Pancreas (tissue), 10 donors: ENCODE measurements around the gene RASSF8. TPM values are rescaled to one million over a fixed set of nuclear protein-coding genes. Genes with fewer than 3 reads are reported as not detected.
A peak's percentile ranks its signal among the peaks of the same experiment; 100 is the strongest.

Experiments used
- ATAC-seq, 4 donors: fragments of 200-7000 bp; cut with Tn5 transposase; one replicate each; pipeline versions ENCODE4 v1.8.0 to v1.9.1; 2020; ENCODE audit warnings: mild to moderate bottlenecking in 4 of 4, moderate library complexity in 4 of 4
- DNase-seq, 6 donors: peaks; one replicate each; pipeline ENCODE4 v3.0.0-alpha.2; 2020
- FAIRE-seq: peaks from 2 replicates; lab custom pipeline; 2012; peaks lifted over from hg19 to GRCh38; lab: Jason Lieb, UNC
- H3K27ac ChIP-seq, 4 donors: fragments of 200-600 bp; sonication (generic); 1 replicate in 3 of 4; 2 replicates in 1 of 4; pipeline versions ENCODE4 v1.5.0 to v1.8.0; 2020
- H3K27me3 ChIP-seq, 4 donors: fragments of 200-600 bp; one replicate each; pipeline ENCODE4 v1.8.0; 2021
- H3K36me3 ChIP-seq, 3 donors: fragments of 200-600 bp; sonication (generic) in 1 of 3; one replicate each; pipeline versions ENCODE4 v1.5.0 to v1.8.0; 2020 to 2021
- H3K4me1 ChIP-seq, 3 donors: fragments of 200-600 bp; one replicate each; pipeline ENCODE4 v1.8.0; 2021
- H3K4me3 ChIP-seq, 4 donors: fragments of 200-600 bp; sonication (generic) in 2 of 4; one replicate each; pipeline versions ENCODE4 v1.5.0 to v1.8.0; 2020 to 2021
- H3K9me3 ChIP-seq, 4 donors: fragments of 200-600 bp; one replicate each; pipeline ENCODE4 v1.8.0; 2021
- CTCF ChIP-seq, 4 donors: fragments of 200-600 bp; sonication (generic) in 3 of 4; IDR thresholded peaks; one replicate each; pipeline versions ENCODE4 v1.5.0 to v1.8.0; 2021; ENCODE audit warnings: antibody characterized with exemption in 4 of 4
- WGBS, 2 donors: extraction: QIAGEN DNeasy Blood & Tissue Kit; methylation state at CpG; one replicate each; pipeline ENCODE4 v1.1.7; 2013; 5-methylcytosine and 5-hydroxymethylcytosine counted together
- intact Hi-C, 3 donors: fragments of 100-400 bp; cut with DNase I; formaldehyde crosslinking; loops; one replicate each; pipeline versions ENCODE4 v1.11.1 to v1.14.2; 2022
- polyA plus RNA-seq, 2 donors: library from polyadenylated mRNA; stranded (reverse); fragments of 200-250 nt; gene quantifications; one replicate each; pipeline ENCODE4 v1.2.3, GENCODE V29; 2013
- total RNA-seq, 6 donors: library from RNA; stranded (reverse); fragmentation: NEBNext Ultra II Directional in 4 of 6; extraction: Animal tissue kit (Norgen Biotek cat#: 25700) in 4 of 6; gene quantifications; one replicate each; pipeline versions ENCODE4 v1.2.1 to v1.2.4, GENCODE V29; 2021 to 2023
- donor health status: healthy with polysubstance abuse.
- donor health status: DM: no; HTN: no; CAD: no; lungs with moderate emphysema.
- donor health status: DM: no; HTN: no; CAD: no.
- donor health status: control.
- donor health status: control.
- donor health status: Bipolar disorder and iron deficiency.
- donor health status: DM: yes; HTN: yes; CAD: no.
- donor health status: DM: no; HTN: no; CAD: no.
- donor health status: DM: no; HTN: no; CAD: no.
- donor health status: DM: yes; HTN: yes; CAD: no.

RASSF8 gene
- total and polyA plus RNA-seq, 8 donors, result 4.3 to 25.0 (median 7.4) TPM

GRCh38 chr12:25975179-25975578 lies 16.7 kb downstream of the RASSF8 start:
- no peak for TF ChIP-seq CTCF (IDR thresholded peaks at IDR 0.05)
- DNase-seq (no peak), FAIRE-seq (no peak), ATAC-seq (no peak)
- Histone ChIP-seq H3K27me3 (no peaks in the 10 kb centered on the region), H3K9me3 (no peaks in the 10 kb centered on the region), H3K27ac (no peak overlapping the region), H3K4me1 (peaks cover 0 to 4% (median 3%) of the 10 kb centered on the region in 3 donors), H3K4me3 (no peak overlapping the region), H3K36me3 (no peaks in the 10 kb centered on the region)
- 89% methylated on average over 3 of the region's 3 CpGs for WGBS, 2 donors
- intact Hi-C loops, result no loop called here

GRCh38 chr12:25975682-25976081 lies 17.2 kb downstream of the RASSF8 start:
- no peak overlapping the region for H3K27ac ChIP-seq
- intact Hi-C loops, result no loop called here
- no peaks in the 10 kb centered on the region for H3K36me3 ChIP-seq
- H3K4me1 ChIP-seq, result peaks cover 0 to 4% (median 3%) of the 10 kb centered on the region in 3 donors
- no peak overlapping the region for H3K4me3 ChIP-seq
- FAIRE-seq (no peak), ATAC-seq (no peak), DNase-seq (no peak)
- H3K9me3 ChIP-seq, result no peaks in the 10 kb centered on the region
- no peaks in the 10 kb centered on the region for H3K27me3 ChIP-seq
- 66 to 92% methylated on average over 2 of the region's 2 CpGs for WGBS, 2 donors
- TF ChIP-seq CTCF (IDR thresholded peaks at IDR 0.05), result no peak

GRCh38 chr12:25976289-25976688 lies 17.8 kb downstream of the RASSF8 start:
- Histone ChIP-seq H3K27ac (no peak overlapping the region), H3K36me3 (no peaks in the 10 kb centered on the region), H3K27me3 (no peaks in the 10 kb centered on the region), H3K4me3 (no peak overlapping the region), H3K4me1 (peaks cover 0 to 4% (median 3%) of the 10 kb centered on the region in 3 donors), H3K9me3 (no peaks in the 10 kb centered on the region)
- WGBS, 2 donors, result 84 to 86% methylated on average over 4 of the region's 4 CpGs
- FAIRE-seq (no peak), DNase-seq (no peak), ATAC-seq (no peak)
- no peak for TF ChIP-seq CTCF (IDR thresholded peaks at IDR 0.05)
- intact Hi-C loops, result no loop called here

- no peak for TF ChIP-seq CTCF (IDR thresholded peaks at IDR 0.05)
- no peaks in the 10 kb centered on the region for H3K9me3 ChIP-seq
- H3K4me1 ChIP-seq, result peaks cover 0 to 12% (median 6%) of the 10 kb centered on the region in 3 donors
- H3K4me3 ChIP-seq, result no peak overlapping the region
- peak in 1 of 4 donors; percentile 25 for ATAC-seq
- H3K27me3 ChIP-seq, result no peaks in the 10 kb centered on the region
- intact Hi-C loops, result no loop called here
- 91 to 93% methylated on average over 5 of the region's 5 CpGs for whole genome bisulfite sequencing, 2 donors
- DNase-seq, result no peak
- no peak overlapping the region for H3K27ac ChIP-seq
- no peaks in the 10 kb centered on the region for H3K36me3 ChIP-seq
- FAIRE-seq, result no peak
Observed at GRCh38 chr12:25977047-25977446, 18.6 kb downstream of the RASSF8 start.

- WGBS, 2 donors, result 58 to 64% methylated on average over 4 of the region's 4 CpGs
- no peak for FAIRE-seq
- Histone ChIP-seq H3K27ac (no peak overlapping the region), H3K9me3 (no peaks in the 10 kb centered on the region), H3K4me3 (no peak overlapping the region), H3K4me1 (peaks cover 0 to 21% (median 6%) of the 10 kb centered on the region in 3 donors), H3K36me3 (no peaks in the 10 kb centered on the region), H3K27me3 (no peaks in the 10 kb centered on the region)
- intact Hi-C loops, result no loop called here
- no peak for TF ChIP-seq CTCF (IDR thresholded peaks at IDR 0.05)
- ATAC-seq, result no peak
- no peak for DNase-seq
Observed at GRCh38 chr12:25979059-25979458, 20.6 kb downstream of the RASSF8 start.
